Measurements from ENCODE around the gene LEF1.

LEF1 gene

GRCh38 chr4:108146819-108147218, 21.9 kb downstream of the LEF1 start:
- no peak for DNase-seq

GRCh38 chr4:108146336-108146735, 22.4 kb downstream of the LEF1 start:
- no peak for DNase-seq

- DNase-seq: no peak
Measured at GRCh38 chr4:108144451-108144850, 24.3 kb downstream of the LEF1 start.

GRCh38 chr4:108143515-108143914, 25.2 kb downstream of the LEF1 start:
- no peak for DNase-seq

GRCh38 chr4:108142870-108143269, 25.9 kb downstream of the LEF1 start:
- no peak for DNase-seq

- no peak for DNase-seq
Measured at GRCh38 chr4:108141213-108141950, 27.4 kb downstream of the LEF1 start.

- DNase-seq: no peak
Measured at GRCh38 chr4:108140328-108140727, 28.4 kb downstream of the LEF1 start.

GRCh38 chr4:108139089-108139488, 29.6 kb downstream of the LEF1 start:
- no peak for DNase-seq

GRCh38 chr4:108135549-108136209, 33.1 kb downstream of the LEF1 start:
- no peak for DNase-seq

- no peak for DNase-seq
Measured at GRCh38 chr4:108130955-108131354, 37.8 kb downstream of the LEF1 start.

GRCh38 chr4:108129196-108129595, 39.5 kb downstream of the LEF1 start:
- DNase-seq: no peak

- no peak for DNase-seq
Measured at GRCh38 chr4:108126806-108127205, 41.9 kb downstream of the LEF1 start.

GRCh38 chr4:108120789-108121188, 47.9 kb downstream of the LEF1 start:
- no peak for DNase-seq

GRCh38 chr4:108119199-108119800, 49.4 kb downstream of the LEF1 start:
- DNase-seq: no peak

- DNase-seq: peak; percentile 50
Measured at GRCh38 chr4:108118505-108118904, 50.2 kb downstream of the LEF1 start.

GRCh38 chr4:108117418-108118182, 51.1 kb downstream of the LEF1 start:
- DNase-seq: no peak

- peak; percentile 50 for DNase-seq
Measured at GRCh38 chr4:108116423-108117168, 52.1 kb downstream of the LEF1 start.

- DNase-seq: no peak
Measured at GRCh38 chr4:108115168-108115526, 53.6 kb downstream of the LEF1 start.

GRCh38 chr4:108114503-108114902, 54.2 kb downstream of the LEF1 start:
- DNase-seq: no peak

GRCh38 chr4:108113229-108113628, 55.5 kb downstream of the LEF1 start:
- DNase-seq: peak; percentile 67

GRCh38 chr4:108111781-108112180, 57.0 kb downstream of the LEF1 start:
- no peak for DNase-seq

- no peak for DNase-seq
Measured at GRCh38 chr4:108110450-108110849, 58.3 kb downstream of the LEF1 start.

- no peak for DNase-seq
Measured at GRCh38 chr4:108109997-108110416, 58.7 kb downstream of the LEF1 start.
